ENCODE measurements around the gene PRPF38A.

Gene PRPF38A

DNA sequence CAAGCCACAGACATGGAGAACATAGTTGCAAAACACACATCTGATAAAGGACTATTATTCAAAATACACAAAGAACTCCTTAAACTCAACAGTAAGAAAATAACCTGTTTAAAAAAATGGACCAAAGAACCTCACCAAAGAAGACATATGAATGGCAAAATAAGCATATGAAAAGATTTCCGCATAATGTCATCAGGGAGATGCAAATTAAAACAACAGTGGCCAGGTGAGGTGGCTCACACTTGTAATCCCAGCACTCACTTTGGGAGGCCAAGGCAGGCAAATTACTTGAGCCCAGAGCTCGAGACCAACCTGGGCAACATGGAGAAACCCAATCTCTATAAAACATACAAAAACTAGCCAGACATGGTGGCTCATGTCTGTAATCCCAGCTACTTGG is 50.4 kb downstream of the PRPF38A start:
- Histone ChIP-seq H3K4me3 (ENCODE audit: control insufficient read depth in 1 of 7, extremely low read depth in 1 of 7, insufficient read depth in 4 of 7, low read depth in 2 of 7, low read length in 6 of 7) (no peak overlapping the region), H3K9me3 (ENCODE audit: control extremely low read depth in 1 of 5, control insufficient read depth in 4 of 5, insufficient read depth in 2 of 5, low read depth in 1 of 5, low read length in 4 of 5) (no peaks in the 10 kb centered on the region), H3K27ac (ENCODE audit: insufficient read depth in 1 of 2, low read depth in 1 of 2, low read length in 2 of 2, poor library complexity in 1 of 2, severe bottlenecking in 2 of 2) (no peak overlapping the region), H3K4me1 (ENCODE audit: control extremely low read depth in 1 of 4, control insufficient read depth in 4 of 4, insufficient read depth in 4 of 4, low read length in 3 of 4) (no peaks in the 10 kb centered on the region), H3K36me3 (ENCODE audit: control insufficient read depth in 4 of 4, insufficient read depth in 4 of 4, low read length in 3 of 4) (peaks cover 7 to 16% (median 11%) of the 10 kb centered on the region in 4 experiments), H3K27me3 (replicated peaks in 2 of 5; ENCODE audit: control insufficient read depth in 4 of 5, insufficient read depth in 5 of 5, low read length in 4 of 5) (no peaks in the 10 kb centered on the region)
- 83% methylated on average over 1 of the region's 2 CpGs for WGBS (ENCODE audit: insufficient coverage)
- POLR2A ChIA-PET, result no interaction called here
- no peak for DNase-seq
- CTCF ChIA-PET, result interaction anchor here (0.7 kb wide), 1 partner anchor 11 kb away, joined by 3 read pairs; no protein-coding TSS in a partner anchor

DNA sequence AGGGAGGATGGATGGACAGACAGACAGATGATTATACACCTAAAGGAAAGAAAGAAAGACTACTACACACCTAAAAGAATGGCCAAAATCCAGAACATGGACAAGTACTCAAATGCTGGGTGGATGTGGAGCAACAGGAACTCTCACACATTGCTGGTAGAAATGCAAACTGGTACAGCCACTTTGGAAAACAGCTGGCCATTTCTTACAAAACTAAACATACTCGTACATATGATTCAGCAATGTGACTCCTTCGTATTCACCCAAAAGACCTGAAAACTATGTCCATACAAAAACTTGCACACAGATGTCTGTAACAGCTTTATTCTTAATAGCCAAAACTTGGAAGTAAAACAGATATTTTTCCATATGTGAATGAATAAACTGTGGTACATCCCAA is 51.3 kb downstream of the PRPF38A start:
- no peak overlapping the region for H3K4me3 ChIP-seq (ENCODE audit: control insufficient read depth in 1 of 7, extremely low read depth in 1 of 7, insufficient read depth in 4 of 7, low read depth in 2 of 7, low read length in 6 of 7)
- H3K9me3 ChIP-seq (ENCODE audit: control extremely low read depth in 1 of 5, control insufficient read depth in 4 of 5, insufficient read depth in 2 of 5, low read depth in 1 of 5, low read length in 4 of 5), result no peaks in the 10 kb centered on the region
- 100% methylated on average over 1 of the region's 2 CpGs for WGBS (ENCODE audit: insufficient coverage)
- POLR2A ChIA-PET, result no interaction called here
- no peak overlapping the region for H3K27ac ChIP-seq (ENCODE audit: insufficient read depth in 1 of 2, low read depth in 1 of 2, low read length in 2 of 2, poor library complexity in 1 of 2, severe bottlenecking in 2 of 2)
- CTCF ChIA-PET, result interaction anchor here (0.6 to 0.8 kb wide), 2 partner anchors 16 to 370 kb away, joined by 3 to 5 read pairs; no protein-coding TSS in a partner anchor
- no peaks in the 10 kb centered on the region for H3K27me3 ChIP-seq (replicated peaks in 2 of 5; ENCODE audit: control insufficient read depth in 4 of 5, insufficient read depth in 5 of 5, low read length in 4 of 5)
- H3K36me3 ChIP-seq (ENCODE audit: control insufficient read depth in 4 of 4, insufficient read depth in 4 of 4, low read length in 3 of 4), result peaks cover 7 to 20% (median 12%) of the 10 kb centered on the region in 4 experiments
- H3K4me1 ChIP-seq (ENCODE audit: control extremely low read depth in 1 of 4, control insufficient read depth in 4 of 4, insufficient read depth in 4 of 4, low read length in 3 of 4), result no peaks in the 10 kb centered on the region
- DNase-seq, result no peak

DNA sequence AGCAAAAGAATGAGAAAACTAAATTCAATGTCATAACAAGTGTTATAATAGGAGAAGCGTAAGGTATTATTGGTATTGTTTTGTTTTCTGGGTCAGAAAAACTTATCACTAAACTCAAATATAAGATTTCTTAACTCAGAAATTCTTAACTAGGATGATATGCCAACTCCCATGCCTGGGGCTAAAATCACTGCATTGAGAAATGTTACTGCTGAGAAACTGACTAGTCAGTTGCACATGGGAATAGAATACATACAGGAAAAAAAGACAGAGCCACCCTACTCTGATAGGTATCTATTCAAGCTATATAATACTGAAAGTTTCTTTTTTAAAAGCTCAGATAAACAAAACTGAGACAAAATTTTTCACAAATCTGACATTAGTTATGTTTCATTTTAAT is 56.3 kb downstream of the PRPF38A start:
- no CpG with 5 or more reads among the region's 1 CpG for WGBS (ENCODE audit: insufficient coverage)
- Histone ChIP-seq H3K36me3 (ENCODE audit: control insufficient read depth in 4 of 4, insufficient read depth in 4 of 4, low read length in 3 of 4) (peaks cover 2 to 24% (median 10%) of the 10 kb centered on the region in 4 experiments), H3K27me3 (replicated peaks in 2 of 5; ENCODE audit: control insufficient read depth in 4 of 5, insufficient read depth in 5 of 5, low read length in 4 of 5) (no peaks in the 10 kb centered on the region), H3K4me3 (ENCODE audit: control insufficient read depth in 1 of 7, extremely low read depth in 1 of 7, insufficient read depth in 4 of 7, low read depth in 2 of 7, low read length in 6 of 7) (no peak overlapping the region), H3K9me3 (ENCODE audit: control extremely low read depth in 1 of 5, control insufficient read depth in 4 of 5, insufficient read depth in 2 of 5, low read depth in 1 of 5, low read length in 4 of 5) (no peaks in the 10 kb centered on the region), H3K27ac (ENCODE audit: insufficient read depth in 1 of 2, low read depth in 1 of 2, low read length in 2 of 2, poor library complexity in 1 of 2, severe bottlenecking in 2 of 2) (no peak overlapping the region), H3K4me1 (ENCODE audit: control extremely low read depth in 1 of 4, control insufficient read depth in 4 of 4, insufficient read depth in 4 of 4, low read length in 3 of 4) (no peaks in the 10 kb centered on the region)
- DNase-seq, result no peak
- ChIA-PET POLR2A (no interaction called here), CTCF (no interaction called here)

GRCh38 chr1:52461821-52462220 is 57.4 kb downstream of the PRPF38A start:
- H3K27ac ChIP-seq (ENCODE audit: insufficient read depth in 1 of 2, low read depth in 1 of 2, low read length in 2 of 2, poor library complexity in 1 of 2, severe bottlenecking in 2 of 2), result no peak overlapping the region
- no peaks in the 10 kb centered on the region for H3K27me3 ChIP-seq (replicated peaks in 2 of 5; ENCODE audit: control insufficient read depth in 4 of 5, insufficient read depth in 5 of 5, low read length in 4 of 5)
- peaks cover 2 to 22% (median 10%) of the 10 kb centered on the region in 4 experiments for H3K36me3 ChIP-seq (ENCODE audit: control insufficient read depth in 4 of 4, insufficient read depth in 4 of 4, low read length in 3 of 4)
- ChIA-PET POLR2A (no interaction called here), CTCF (no interaction called here)
- no peaks in the 10 kb centered on the region for H3K9me3 ChIP-seq (ENCODE audit: control extremely low read depth in 1 of 5, control insufficient read depth in 4 of 5, insufficient read depth in 2 of 5, low read depth in 1 of 5, low read length in 4 of 5)
- WGBS (ENCODE audit: insufficient coverage), result 100% methylated on average over 1 of the region's 1 CpG
- no peak for DNase-seq
- no peaks in the 10 kb centered on the region for H3K4me1 ChIP-seq (ENCODE audit: control extremely low read depth in 1 of 4, control insufficient read depth in 4 of 4, insufficient read depth in 4 of 4, low read length in 3 of 4)
- H3K4me3 ChIP-seq (ENCODE audit: control insufficient read depth in 1 of 7, extremely low read depth in 1 of 7, insufficient read depth in 4 of 7, low read depth in 2 of 7, low read length in 6 of 7), result no peak overlapping the region

DNA sequence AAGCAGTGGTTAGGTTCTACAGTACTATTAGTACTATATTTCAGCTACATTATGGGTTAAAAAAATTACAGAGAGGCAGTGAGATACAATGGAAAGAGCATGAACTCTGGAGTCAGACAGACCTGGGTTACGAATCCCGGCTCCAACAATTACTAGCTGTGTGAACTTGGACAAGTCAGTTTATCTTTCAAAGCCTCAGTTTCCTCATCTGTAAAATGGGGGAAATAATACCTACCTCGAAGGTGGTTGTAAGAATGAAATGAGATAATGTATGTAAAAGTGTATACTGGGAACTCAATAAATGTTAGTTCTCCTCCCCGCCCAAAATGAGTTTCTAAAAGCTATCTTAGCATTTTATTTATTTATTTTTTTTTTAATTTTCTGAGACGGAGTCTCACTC is 59.5 kb downstream of the PRPF38A start:
- H3K27me3 ChIP-seq (replicated peaks in 2 of 5; ENCODE audit: control insufficient read depth in 4 of 5, insufficient read depth in 5 of 5, low read length in 4 of 5), result no peaks in the 10 kb centered on the region
- CTCF ChIA-PET, result interaction anchor here (1.0 kb wide), 1 partner anchor 129 kb away, joined by 3 read pairs; no protein-coding TSS in a partner anchor
- peaks cover 2 to 18% (median 5%) of the 10 kb centered on the region in 4 experiments for H3K36me3 ChIP-seq (ENCODE audit: control insufficient read depth in 4 of 4, insufficient read depth in 4 of 4, low read length in 3 of 4)
- no peak overlapping the region for H3K27ac ChIP-seq (ENCODE audit: insufficient read depth in 1 of 2, low read depth in 1 of 2, low read length in 2 of 2, poor library complexity in 1 of 2, severe bottlenecking in 2 of 2)
- WGBS (ENCODE audit: insufficient coverage), result 100% methylated on average over 2 of the region's 5 CpGs
- no peaks in the 10 kb centered on the region for H3K4me1 ChIP-seq (ENCODE audit: control extremely low read depth in 1 of 4, control insufficient read depth in 4 of 4, insufficient read depth in 4 of 4, low read length in 3 of 4)
- H3K9me3 ChIP-seq (ENCODE audit: control extremely low read depth in 1 of 5, control insufficient read depth in 4 of 5, insufficient read depth in 2 of 5, low read depth in 1 of 5, low read length in 4 of 5), result no peaks in the 10 kb centered on the region
- POLR2A ChIA-PET, result no interaction called here
- no peak overlapping the region for H3K4me3 ChIP-seq (ENCODE audit: control insufficient read depth in 1 of 7, extremely low read depth in 1 of 7, insufficient read depth in 4 of 7, low read depth in 2 of 7, low read length in 6 of 7)
- no peak for DNase-seq

DNA sequence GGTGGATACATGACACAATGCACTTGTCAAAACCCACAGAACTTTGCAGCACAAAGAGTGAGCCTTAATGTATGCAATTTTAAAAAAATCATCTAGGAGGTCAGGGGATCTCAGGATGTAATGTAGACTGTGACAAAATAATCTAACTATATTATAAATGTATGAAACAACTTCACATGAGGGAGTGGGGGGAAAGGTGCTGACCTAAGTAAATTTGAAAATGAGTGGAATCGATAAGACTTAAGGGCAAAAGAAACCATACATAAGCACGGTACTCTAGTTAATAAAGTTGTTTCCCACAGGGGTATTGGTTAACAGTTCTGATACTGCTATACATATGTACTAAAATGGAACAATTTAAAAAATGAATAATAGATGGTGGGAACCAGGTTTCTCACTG is 64.7 kb downstream of the PRPF38A start:
- CTCF ChIA-PET, result no interaction called here
- POLR2A ChIA-PET, result interaction anchor here (0.6 kb wide), 2 partner anchors 22 to 270 kb away, joined by 3 read pairs; no protein-coding TSS in a partner anchor
- no peaks in the 10 kb centered on the region for H3K4me1 ChIP-seq (ENCODE audit: control extremely low read depth in 1 of 4, control insufficient read depth in 4 of 4, insufficient read depth in 4 of 4, low read length in 3 of 4)
- H3K9me3 ChIP-seq (ENCODE audit: control extremely low read depth in 1 of 5, control insufficient read depth in 4 of 5, insufficient read depth in 2 of 5, low read depth in 1 of 5, low read length in 4 of 5), result no peaks in the 10 kb centered on the region
- no CpG with 5 or more reads among the region's 2 CpGs for WGBS (ENCODE audit: insufficient coverage)
- H3K27me3 ChIP-seq (replicated peaks in 2 of 5; ENCODE audit: control insufficient read depth in 4 of 5, insufficient read depth in 5 of 5, low read length in 4 of 5), result no peaks in the 10 kb centered on the region
- no peak overlapping the region for H3K4me3 ChIP-seq (ENCODE audit: control insufficient read depth in 1 of 7, extremely low read depth in 1 of 7, insufficient read depth in 4 of 7, low read depth in 2 of 7, low read length in 6 of 7)
- H3K36me3 ChIP-seq (ENCODE audit: control insufficient read depth in 4 of 4, insufficient read depth in 4 of 4, low read length in 3 of 4), result peaks cover 0 to 13% (median 6%) of the 10 kb centered on the region in 4 experiments
- no peak for DNase-seq
- H3K27ac ChIP-seq (ENCODE audit: insufficient read depth in 1 of 2, low read depth in 1 of 2, low read length in 2 of 2, poor library complexity in 1 of 2, severe bottlenecking in 2 of 2), result no peak overlapping the region
